ENCODE measurements around the gene GRIN3B.

DNA sequence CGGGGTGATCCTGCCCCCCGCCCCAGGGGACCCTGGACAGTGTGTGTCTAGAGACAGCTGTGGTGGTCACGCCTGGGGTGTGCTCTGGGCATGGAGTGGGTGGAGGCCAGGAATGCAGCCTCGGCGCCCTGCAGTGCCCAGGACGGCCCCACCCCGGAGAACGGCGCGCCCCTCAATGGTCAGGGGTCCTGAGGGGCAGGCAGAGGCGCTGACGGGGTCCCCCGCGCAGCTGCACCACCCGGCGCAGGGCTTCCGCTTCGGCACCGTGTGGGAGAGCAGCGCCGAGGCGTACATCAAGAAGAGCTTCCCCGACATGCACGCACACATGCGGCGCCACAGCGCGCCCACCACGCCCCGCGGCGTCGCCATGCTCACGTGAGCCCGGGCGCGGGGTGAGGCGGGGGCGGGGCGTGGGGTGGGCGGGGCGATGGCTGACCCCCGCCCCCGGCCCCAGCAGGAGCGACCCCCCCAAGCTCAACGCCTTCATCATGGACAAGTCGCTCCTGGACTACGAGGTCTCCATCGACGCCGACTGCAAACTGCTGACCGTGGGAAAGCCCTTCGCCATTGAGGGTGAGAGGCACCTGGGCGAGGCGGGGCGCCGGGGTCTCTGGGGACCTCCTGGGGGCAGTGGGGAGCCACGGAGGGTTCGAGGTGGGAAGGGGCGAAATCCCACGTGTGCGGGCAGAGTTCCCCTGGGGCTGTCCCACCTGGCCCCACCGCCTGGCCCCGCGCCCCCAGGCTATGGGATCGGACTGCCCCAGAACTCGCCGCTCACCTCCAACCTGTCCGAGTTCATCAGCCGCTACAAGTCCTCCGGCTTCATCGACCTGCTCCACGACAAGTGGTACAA lies 7.4 kb downstream of the GRIN3B start:
- TF ChIP-seq, protein P1, sequence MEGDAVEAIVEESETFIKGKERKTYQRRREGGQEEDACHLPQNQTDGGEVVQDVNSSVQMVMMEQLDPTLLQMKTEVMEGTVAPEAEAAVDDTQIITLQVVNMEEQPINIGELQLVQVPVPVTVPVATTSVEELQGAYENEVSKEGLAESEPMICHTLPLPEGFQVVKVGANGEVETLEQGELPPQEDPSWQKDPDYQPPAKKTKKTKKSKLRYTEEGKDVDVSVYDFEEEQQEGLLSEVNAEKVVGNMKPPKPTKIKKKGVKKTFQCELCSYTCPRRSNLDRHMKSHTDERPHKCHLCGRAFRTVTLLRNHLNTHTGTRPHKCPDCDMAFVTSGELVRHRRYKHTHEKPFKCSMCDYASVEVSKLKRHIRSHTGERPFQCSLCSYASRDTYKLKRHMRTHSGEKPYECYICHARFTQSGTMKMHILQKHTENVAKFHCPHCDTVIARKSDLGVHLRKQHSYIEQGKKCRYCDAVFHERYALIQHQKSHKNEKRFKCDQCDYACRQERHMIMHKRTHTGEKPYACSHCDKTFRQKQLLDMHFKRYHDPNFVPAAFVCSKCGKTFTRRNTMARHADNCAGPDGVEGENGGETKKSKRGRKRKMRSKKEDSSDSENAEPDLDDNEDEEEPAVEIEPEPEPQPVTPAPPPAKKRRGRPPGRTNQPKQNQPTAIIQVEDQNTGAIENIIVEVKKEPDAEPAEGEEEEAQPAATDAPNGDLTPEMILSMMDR (IDR thresholded peaks at IDR 0.05): no peak
- no peak for TF ChIP-seq POLR2A (IDR thresholded peaks at IDR 0.05)

Data from uterus (tissue), 2 donors.